Neural cell (in vitro differentiated cells): Measurements from ENCODE around the gene RFTN1.

ENCODE experiments used
- EP300 ChIP-seq: fragments of 450-650 bp; conservative IDR thresholded peaks from 2 replicates; pipeline ENCODE4 v1.6.1; 2014; ENCODE audit warnings: antibody characterized with exemption, mild to moderate bottlenecking, moderate library complexity; ENCODE audit not compliant: poor library complexity, severe bottlenecking
- EZH2 ChIP-seq: fragments of 200-600, 300-800 bp; shearing (Covaris generic), sonication (generic); IDR thresholded peaks from 2 replicates; pipeline ENCODE4 v1.6.1; 2014; ENCODE audit warnings: antibody characterized with exemption, low read length, borderline replicate concordance, mild to moderate bottlenecking; ENCODE audit not compliant: insufficient read depth, poor library complexity, severe bottlenecking
- POLR2AphosphoS5 ChIP-seq: IDR thresholded peaks from 2 replicates; pipeline ENCODE4 v1.6.1; 2012
- RAD21 ChIP-seq: fragments of 450-650 bp; conservative IDR thresholded peaks from 2 replicates; pipeline ENCODE4 v1.6.1; 2014; ENCODE audit warnings: antibody characterized with exemption, mild to moderate bottlenecking, moderate library complexity
- SMC3 ChIP-seq: fragments of 450-650 bp; conservative IDR thresholded peaks from 2 replicates; pipeline ENCODE4 v1.6.1; 2014; ENCODE audit warnings: antibody characterized with exemption, mild to moderate bottlenecking, moderate library complexity; ENCODE audit not compliant: poor library complexity
- TAF1 ChIP-seq: IDR thresholded peaks from 2 replicates; pipeline ENCODE4 v1.6.1; 2012; ENCODE audit warnings: low read depth
- TF ChIP-seq, protein P1 (sequence below): fragments of 450-650 bp; IDR thresholded peaks from 2 replicates; pipeline ENCODE4 v1.5.1; 2014; ENCODE audit warnings: antibody characterized with exemption, mild to moderate bottlenecking, moderate library complexity; ENCODE audit not compliant: poor library complexity, severe bottlenecking
- TF ChIP-seq, protein P2 (sequence below): IDR thresholded peaks from 2 replicates; pipeline ENCODE4 v1.6.1; 2012; ENCODE audit warnings: borderline replicate concordance

- TF ChIP-seq, protein P1, sequence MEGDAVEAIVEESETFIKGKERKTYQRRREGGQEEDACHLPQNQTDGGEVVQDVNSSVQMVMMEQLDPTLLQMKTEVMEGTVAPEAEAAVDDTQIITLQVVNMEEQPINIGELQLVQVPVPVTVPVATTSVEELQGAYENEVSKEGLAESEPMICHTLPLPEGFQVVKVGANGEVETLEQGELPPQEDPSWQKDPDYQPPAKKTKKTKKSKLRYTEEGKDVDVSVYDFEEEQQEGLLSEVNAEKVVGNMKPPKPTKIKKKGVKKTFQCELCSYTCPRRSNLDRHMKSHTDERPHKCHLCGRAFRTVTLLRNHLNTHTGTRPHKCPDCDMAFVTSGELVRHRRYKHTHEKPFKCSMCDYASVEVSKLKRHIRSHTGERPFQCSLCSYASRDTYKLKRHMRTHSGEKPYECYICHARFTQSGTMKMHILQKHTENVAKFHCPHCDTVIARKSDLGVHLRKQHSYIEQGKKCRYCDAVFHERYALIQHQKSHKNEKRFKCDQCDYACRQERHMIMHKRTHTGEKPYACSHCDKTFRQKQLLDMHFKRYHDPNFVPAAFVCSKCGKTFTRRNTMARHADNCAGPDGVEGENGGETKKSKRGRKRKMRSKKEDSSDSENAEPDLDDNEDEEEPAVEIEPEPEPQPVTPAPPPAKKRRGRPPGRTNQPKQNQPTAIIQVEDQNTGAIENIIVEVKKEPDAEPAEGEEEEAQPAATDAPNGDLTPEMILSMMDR = no peak
- TF ChIP-seq SMC3 = no peak
- TF ChIP-seq EZH2 = no peak
- no peak for TF ChIP-seq POLR2AphosphoS5
- TF ChIP-seq EP300 = no peak
- TF ChIP-seq, protein P2, sequence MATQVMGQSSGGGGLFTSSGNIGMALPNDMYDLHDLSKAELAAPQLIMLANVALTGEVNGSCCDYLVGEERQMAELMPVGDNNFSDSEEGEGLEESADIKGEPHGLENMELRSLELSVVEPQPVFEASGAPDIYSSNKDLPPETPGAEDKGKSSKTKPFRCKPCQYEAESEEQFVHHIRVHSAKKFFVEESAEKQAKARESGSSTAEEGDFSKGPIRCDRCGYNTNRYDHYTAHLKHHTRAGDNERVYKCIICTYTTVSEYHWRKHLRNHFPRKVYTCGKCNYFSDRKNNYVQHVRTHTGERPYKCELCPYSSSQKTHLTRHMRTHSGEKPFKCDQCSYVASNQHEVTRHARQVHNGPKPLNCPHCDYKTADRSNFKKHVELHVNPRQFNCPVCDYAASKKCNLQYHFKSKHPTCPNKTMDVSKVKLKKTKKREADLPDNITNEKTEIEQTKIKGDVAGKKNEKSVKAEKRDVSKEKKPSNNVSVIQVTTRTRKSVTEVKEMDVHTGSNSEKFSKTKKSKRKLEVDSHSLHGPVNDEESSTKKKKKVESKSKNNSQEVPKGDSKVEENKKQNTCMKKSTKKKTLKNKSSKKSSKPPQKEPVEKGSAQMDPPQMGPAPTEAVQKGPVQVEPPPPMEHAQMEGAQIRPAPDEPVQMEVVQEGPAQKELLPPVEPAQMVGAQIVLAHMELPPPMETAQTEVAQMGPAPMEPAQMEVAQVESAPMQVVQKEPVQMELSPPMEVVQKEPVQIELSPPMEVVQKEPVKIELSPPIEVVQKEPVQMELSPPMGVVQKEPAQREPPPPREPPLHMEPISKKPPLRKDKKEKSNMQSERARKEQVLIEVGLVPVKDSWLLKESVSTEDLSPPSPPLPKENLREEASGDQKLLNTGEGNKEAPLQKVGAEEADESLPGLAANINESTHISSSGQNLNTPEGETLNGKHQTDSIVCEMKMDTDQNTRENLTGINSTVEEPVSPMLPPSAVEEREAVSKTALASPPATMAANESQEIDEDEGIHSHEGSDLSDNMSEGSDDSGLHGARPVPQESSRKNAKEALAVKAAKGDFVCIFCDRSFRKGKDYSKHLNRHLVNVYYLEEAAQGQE = no peak
- no peak for TF ChIP-seq TAF1
- TF ChIP-seq RAD21 = no peak
These were observed 117.3 kb downstream of the RFTN1 start for GRCh38 chr3:16396202-16396601.
